ENCODE results near the gene CCDC121. TPM values are rescaled to one million over a fixed set of nuclear protein-coding genes. Genes with fewer than 3 reads are reported as not detected.
A peak's percentile ranks its signal among the peaks of the same experiment; 100 is the strongest.

Gene CCDC121
- total RNA-seq, 1 donor from 2014 or later: 1.6 TPM

- Histone ChIP-seq H4K20me1 (ENCODE audit: insufficient read depth, low read length) (peaks cover 5% of the 10 kb centered on the region), H2AFZ (ENCODE audit: low read depth, low read length) (no peak overlapping the region), H3K4me3 (ENCODE audit: insufficient read depth, low read depth, low read length) (no peak overlapping the region), H3K9me3 (ENCODE audit: insufficient read depth, low read depth, low read length) (no peaks in the 10 kb centered on the region), H3K27me3 (ENCODE audit: insufficient read depth, low read length) (no peaks in the 10 kb centered on the region), H3K9ac (ENCODE audit: low read length) (no peak overlapping the region), H3K4me2 (ENCODE audit: low read length) (no peak overlapping the region), H3K36me3 (ENCODE audit: insufficient read depth, low read length) (peaks cover 44% of the 10 kb centered on the region), H3K79me2 (ENCODE audit: insufficient read depth, low read length) (peaks cover 24% of the 10 kb centered on the region), H3K4me1 (ENCODE audit: insufficient read depth, low read length) (no peaks in the 10 kb centered on the region), H3K27ac (ENCODE audit: low read depth, low read length) (no peak overlapping the region)
- FAIRE-seq (no peak), DNase-seq (ENCODE audit: low read depth) (no peak)
- H3K4me1 Mint-ChIP-seq (ENCODE audit: low read depth, unreplicated experiment): no peaks in the 10 kb centered on the region
- peaks cover 3% of the 10 kb centered on the region for H3K36me3 Mint-ChIP-seq (ENCODE audit: low read depth, unreplicated experiment)
- no peak for TF ChIP-seq CTCF (IDR thresholded peaks at IDR 0.05; ENCODE audit: insufficient read depth, low read depth, low read length)
- no peak for TF ChIP-seq EZH2 (IDR thresholded peaks at IDR 0.05; ENCODE audit: insufficient read depth, low read length)
- no peak overlapping the region for H3K4me3 Mint-ChIP-seq (ENCODE audit: unreplicated experiment)
- no peaks in the 10 kb centered on the region for H3K27me3 Mint-ChIP-seq (ENCODE audit: low read depth, unreplicated experiment)
- no peak overlapping the region for H3K27ac Mint-ChIP-seq (ENCODE audit: unreplicated experiment)
- no peaks in the 10 kb centered on the region for H3K9me3 Mint-ChIP-seq (ENCODE audit: unreplicated experiment)
Measured at GRCh38 chr2:27615316-27615715, 13.5 kb downstream of the CCDC121 start.

GRCh38 chr2:27613985-27614384 lies 14.8 kb downstream of the CCDC121 start:
- Histone ChIP-seq H4K20me1 (ENCODE audit: insufficient read depth, low read length) (peaks cover 5% of the 10 kb centered on the region), H3K79me2 (ENCODE audit: insufficient read depth, low read length) (peaks cover 30% of the 10 kb centered on the region), H3K4me1 (ENCODE audit: insufficient read depth, low read length) (no peaks in the 10 kb centered on the region), H3K36me3 (ENCODE audit: insufficient read depth, low read length) (peaks cover 40% of the 10 kb centered on the region), H2AFZ (ENCODE audit: low read depth, low read length) (no peak overlapping the region), H3K9me3 (ENCODE audit: insufficient read depth, low read depth, low read length) (no peaks in the 10 kb centered on the region), H3K4me3 (ENCODE audit: insufficient read depth, low read depth, low read length) (no peak overlapping the region), H3K4me2 (ENCODE audit: low read length) (no peak overlapping the region), H3K9ac (ENCODE audit: low read length) (no peak overlapping the region), H3K27me3 (ENCODE audit: insufficient read depth, low read length) (no peaks in the 10 kb centered on the region), H3K27ac (ENCODE audit: low read depth, low read length) (no peak overlapping the region)
- TF ChIP-seq EZH2 (IDR thresholded peaks at IDR 0.05; ENCODE audit: insufficient read depth, low read length) (no peak), CTCF (IDR thresholded peaks at IDR 0.05; ENCODE audit: insufficient read depth, low read depth, low read length) (no peak)
- Mint-ChIP-seq H3K4me1 (ENCODE audit: low read depth, unreplicated experiment) (no peaks in the 10 kb centered on the region), H3K9me3 (ENCODE audit: unreplicated experiment) (no peaks in the 10 kb centered on the region), H3K4me3 (ENCODE audit: unreplicated experiment) (no peak overlapping the region), H3K27ac (ENCODE audit: unreplicated experiment) (no peak overlapping the region), H3K27me3 (ENCODE audit: low read depth, unreplicated experiment) (no peaks in the 10 kb centered on the region), H3K36me3 (ENCODE audit: low read depth, unreplicated experiment) (peaks cover 3% of the 10 kb centered on the region)
- FAIRE-seq: no peak
- DNase-seq (ENCODE audit: low read depth): no peak

- H3K27ac ChIP-seq (ENCODE audit: low read depth, low read length): peak overlapping the region; percentile 54
- no peak overlapping the region for H3K27ac Mint-ChIP-seq (ENCODE audit: unreplicated experiment)
Measured at GRCh38 chr2:27606611-27607010, 22.2 kb downstream of the CCDC121 start.

More at GRCh38 chr2:27606611-27607010, 22.2 kb downstream of the CCDC121 start:
- Mint-ChIP-seq H3K4me1 (ENCODE audit: low read depth, unreplicated experiment) (peaks cover 2% of the 10 kb centered on the region), H3K27me3 (ENCODE audit: low read depth, unreplicated experiment) (no peaks in the 10 kb centered on the region), H3K9me3 (ENCODE audit: unreplicated experiment) (no peaks in the 10 kb centered on the region), H3K36me3 (ENCODE audit: low read depth, unreplicated experiment) (peaks cover 21% of the 10 kb centered on the region), H3K4me3 (ENCODE audit: unreplicated experiment) (no peak overlapping the region)
- Histone ChIP-seq H3K79me2 (ENCODE audit: insufficient read depth, low read length) (peaks cover 33% of the 10 kb centered on the region), H3K4me1 (ENCODE audit: insufficient read depth, low read length) (no peaks in the 10 kb centered on the region), H3K9me3 (ENCODE audit: insufficient read depth, low read depth, low read length) (no peaks in the 10 kb centered on the region), H3K36me3 (ENCODE audit: insufficient read depth, low read length) (peaks cover 26% of the 10 kb centered on the region), H4K20me1 (ENCODE audit: insufficient read depth, low read length) (peaks cover 18% of the 10 kb centered on the region), H3K4me3 (ENCODE audit: insufficient read depth, low read depth, low read length) (no peak overlapping the region), H3K27me3 (ENCODE audit: insufficient read depth, low read length) (no peaks in the 10 kb centered on the region), H3K9ac (ENCODE audit: low read length) (peak overlapping the region; percentile 14), H3K4me2 (ENCODE audit: low read length) (peak overlapping the region; percentile 5), H2AFZ (ENCODE audit: low read depth, low read length) (no peak overlapping the region)
- TF ChIP-seq EZH2 (IDR thresholded peaks at IDR 0.05; ENCODE audit: insufficient read depth, low read length): no peak
- no peak for TF ChIP-seq CTCF (IDR thresholded peaks at IDR 0.05; ENCODE audit: insufficient read depth, low read depth, low read length)
- FAIRE-seq (no peak), DNase-seq (ENCODE audit: low read depth) (peak; percentile 51)

All from astrocyte (in vitro differentiated cells and primary cell).